Mesendoderm (in vitro differentiated cells): ENCODE results near the gene FAM117B.

Source experiments
- DNase-seq: peaks from one replicate; pipeline ENCODE4 v3.0.0; 2013
- H2AK5ac ChIP-seq: 2 replicates; pipeline ENCODE4 v1.6.1; 2013; ENCODE audit warnings: low read length, inconsistent platforms
- H2BK120ac ChIP-seq: 2 replicates; pipeline ENCODE4 v1.6.1; 2013; ENCODE audit warnings: low read depth, mild to moderate bottlenecking, low read length, moderate library complexity, mixed read lengths
- H2BK15ac ChIP-seq: replicated peaks from 2 replicates; pipeline ENCODE4 v1.6.1; 2013; ENCODE audit warnings: low read depth, mild to moderate bottlenecking, moderate library complexity
- H2BK5ac ChIP-seq: 2 replicates; pipeline ENCODE4 v1.6.1; 2013; ENCODE audit warnings: low read length, inconsistent platforms
- H3K18ac ChIP-seq: 2 replicates; pipeline ENCODE4 v1.6.1; 2013; ENCODE audit warnings: mild to moderate bottlenecking, low read length, mixed read lengths
- H3K23ac ChIP-seq: one replicate; pipeline ENCODE4 v1.6.1; 2013; ENCODE audit warnings: low read length
- H3K27ac ChIP-seq: 2 replicates; pipeline ENCODE4 v1.5.1; 2013; ENCODE audit warnings: low read depth, mild to moderate bottlenecking, inconsistent platforms, low read length, moderate library complexity
- H3K27me3 ChIP-seq: 2 replicates; pipeline ENCODE4 v1.6.1; 2013; ENCODE audit warnings: low read length, control low read depth, mild to moderate bottlenecking, inconsistent platforms; ENCODE audit not compliant: insufficient read depth, poor library complexity
- H3K36me3 ChIP-seq: 2 replicates; pipeline ENCODE4 v1.6.1; 2013; ENCODE audit warnings: low read length, inconsistent platforms; ENCODE audit not compliant: control insufficient read depth, insufficient read depth
- H3K4ac ChIP-seq: one replicate; pipeline ENCODE4 v1.6.1; 2013; ENCODE audit warnings: low read depth, mild to moderate bottlenecking, low read length, moderate library complexity
- H3K4me1 ChIP-seq: 2 replicates; pipeline ENCODE4 v1.6.1; 2013; ENCODE audit warnings: low read depth, low read length, inconsistent platforms; ENCODE audit not compliant: control insufficient read depth
- H3K4me2 ChIP-seq: 2 replicates; pipeline ENCODE4 v1.6.1; 2013; ENCODE audit warnings: low read length
- H3K4me3 ChIP-seq: 2 replicates; pipeline ENCODE4 v1.5.1; 2013; ENCODE audit warnings: mild to moderate bottlenecking, low read length
- H3K56ac ChIP-seq: one replicate; pipeline ENCODE4 v1.6.1; 2013; ENCODE audit warnings: low read length
- H3K79me1 ChIP-seq: 2 replicates; pipeline ENCODE4 v1.6.1; 2013; ENCODE audit warnings: low read length, inconsistent platforms
- H3K79me2 ChIP-seq: 2 replicates; pipeline ENCODE4 v1.6.1; 2013; ENCODE audit warnings: mild to moderate bottlenecking, low read length; ENCODE audit not compliant: control insufficient read depth, insufficient read depth
- H3K9ac ChIP-seq: 2 replicates; pipeline ENCODE4 v1.6.1; 2013; ENCODE audit warnings: low read length, inconsistent platforms
- H4K5ac ChIP-seq: one replicate; pipeline ENCODE4 v1.6.1; 2013; ENCODE audit warnings: low read length
- H4K8ac ChIP-seq: one replicate; pipeline ENCODE4 v1.6.1; 2013; ENCODE audit warnings: low read depth, mild to moderate bottlenecking, control low read depth, low read length, moderate library complexity
- WGBS: extraction: QIAGEN DNeasy Blood & Tissue Kit; methylation state at CpG from one replicate; pipeline ENCODE4 v1.1.7; 2013; ENCODE audit warnings: low lambda C conversion rate, missing lambda C conversion rate; ENCODE audit not compliant: insufficient coverage; ENCODE audit errors: extremely low coverage; 5-methylcytosine and 5-hydroxymethylcytosine counted together

Gene FAM117B

GRCh38 chr2:202693503-202693902, 58.7 kb downstream of the FAM117B start:
- no CpG with 5 or more reads among the region's 4 CpGs for WGBS
- Histone ChIP-seq H4K8ac (no peak overlapping the region), H3K23ac (no peak overlapping the region), H3K79me1 (peaks cover 2% of the 10 kb centered on the region), H3K4me2 (no peak overlapping the region), H3K36me3 (no peaks in the 10 kb centered on the region), H3K4ac (no peak overlapping the region), H2BK15ac (no peak overlapping the region), H3K4me3 (no peak overlapping the region), H4K5ac (no peak overlapping the region), H3K27me3 (no peaks in the 10 kb centered on the region), H3K27ac (no peak overlapping the region), H2AK5ac (no peak overlapping the region), H3K4me1 (no peaks in the 10 kb centered on the region), H2BK5ac (no peak overlapping the region), H3K18ac (no peak overlapping the region), H2BK120ac (no peak overlapping the region), H3K9ac (no peak overlapping the region), H3K56ac (no peak overlapping the region), H3K79me2 (no peaks in the 10 kb centered on the region)
- no peak for DNase-seq

- Histone ChIP-seq H3K18ac (no peak overlapping the region), H3K23ac (no peak overlapping the region), H3K9ac (no peak overlapping the region), H3K79me1 (peaks cover 2% of the 10 kb centered on the region), H3K27me3 (no peaks in the 10 kb centered on the region), H2BK120ac (no peak overlapping the region), H3K4ac (no peak overlapping the region), H3K56ac (no peak overlapping the region), H3K36me3 (no peaks in the 10 kb centered on the region), H3K4me1 (no peaks in the 10 kb centered on the region), H4K5ac (no peak overlapping the region), H2BK5ac (no peak overlapping the region), H3K79me2 (no peaks in the 10 kb centered on the region), H4K8ac (no peak overlapping the region), H2AK5ac (no peak overlapping the region), H2BK15ac (no peak overlapping the region), H3K27ac (no peak overlapping the region), H3K4me2 (no peak overlapping the region), H3K4me3 (no peak overlapping the region)
- DNase-seq = no peak
- WGBS = no CpG with 5 or more reads among the region's 9 CpGs
Measured at GRCh38 chr2:202695166-202695565, 60.4 kb downstream of the FAM117B start.

- H3K4me2 ChIP-seq = no peak overlapping the region
- no peaks in the 10 kb centered on the region for H3K36me3 ChIP-seq
- no peak overlapping the region for H3K56ac ChIP-seq
- WGBS = no CpG with 5 or more reads among the region's 4 CpGs
- H3K27me3 ChIP-seq = no peaks in the 10 kb centered on the region
- H3K4ac ChIP-seq = no peak overlapping the region
- H2BK120ac ChIP-seq = no peak overlapping the region
- no peaks in the 10 kb centered on the region for H3K4me1 ChIP-seq
- H2AK5ac ChIP-seq = no peak overlapping the region
- no peak overlapping the region for H4K5ac ChIP-seq
- H3K79me2 ChIP-seq = no peaks in the 10 kb centered on the region
- H3K27ac ChIP-seq = no peak overlapping the region
- H3K9ac ChIP-seq = no peak overlapping the region
- no peak overlapping the region for H2BK5ac ChIP-seq
- no peak overlapping the region for H2BK15ac ChIP-seq
- H3K23ac ChIP-seq = no peak overlapping the region
- H4K8ac ChIP-seq = no peak overlapping the region
- H3K79me1 ChIP-seq = peaks cover under 1% of the 10 kb centered on the region
- DNase-seq = no peak
- H3K18ac ChIP-seq = no peak overlapping the region
- no peak overlapping the region for H3K4me3 ChIP-seq
Measured at GRCh38 chr2:202700075-202700901, 65.5 kb downstream of the FAM117B start.

- Histone ChIP-seq H4K8ac (no peak overlapping the region), H2BK5ac (no peak overlapping the region), H3K18ac (no peak overlapping the region), H3K27me3 (no peaks in the 10 kb centered on the region), H3K79me1 (no peaks in the 10 kb centered on the region), H3K36me3 (no peaks in the 10 kb centered on the region), H3K4me3 (no peak overlapping the region), H3K4ac (no peak overlapping the region), H2BK15ac (no peak overlapping the region), H2AK5ac (no peak overlapping the region), H3K4me2 (no peak overlapping the region), H3K23ac (no peak overlapping the region), H3K79me2 (no peaks in the 10 kb centered on the region), H3K4me1 (no peaks in the 10 kb centered on the region), H3K27ac (no peak overlapping the region), H2BK120ac (no peak overlapping the region), H3K56ac (no peak overlapping the region), H4K5ac (no peak overlapping the region), H3K9ac (no peak overlapping the region)
- WGBS = no CpG with 5 or more reads among the region's 1 CpG
- DNase-seq = no peak
Measured at GRCh38 chr2:202703091-202703490, 68.3 kb downstream of the FAM117B start.

GRCh38 chr2:202704248-202704647, 69.5 kb downstream of the FAM117B start:
- no peak overlapping the region for H3K4me2 ChIP-seq
- no peak overlapping the region for H2AK5ac ChIP-seq

More at GRCh38 chr2:202704248-202704647, 69.5 kb downstream of the FAM117B start:
- Histone ChIP-seq H2BK15ac (no peak overlapping the region), H3K79me1 (no peaks in the 10 kb centered on the region), H3K79me2 (no peaks in the 10 kb centered on the region), H3K4me1 (no peaks in the 10 kb centered on the region), H3K4ac (no peak overlapping the region), H4K5ac (no peak overlapping the region), H3K56ac (no peak overlapping the region), H2BK5ac (no peak overlapping the region), H3K4me3 (no peak overlapping the region), H3K23ac (no peak overlapping the region), H4K8ac (no peak overlapping the region), H3K9ac (no peak overlapping the region), H3K18ac (no peak overlapping the region), H3K36me3 (no peaks in the 10 kb centered on the region), H3K27me3 (no peaks in the 10 kb centered on the region), H3K27ac (no peak overlapping the region), H2BK120ac (no peak overlapping the region)
- DNase-seq = peak; percentile 50
